Measurements from ENCODE around the gene ITPK1. TPM values are rescaled to one million over a fixed set of nuclear protein-coding genes. Genes with fewer than 3 reads are reported as not detected.
"Not testable (repeated sequence)": the region's sequence is repeated elsewhere in the genome, so short reads cannot be mapped to it uniquely, and the experiment has no call there.

ITPK1 gene
- total RNA-seq, 2 donors from 2014 or later, result 53.4 to 61.8 TPM

DNA sequence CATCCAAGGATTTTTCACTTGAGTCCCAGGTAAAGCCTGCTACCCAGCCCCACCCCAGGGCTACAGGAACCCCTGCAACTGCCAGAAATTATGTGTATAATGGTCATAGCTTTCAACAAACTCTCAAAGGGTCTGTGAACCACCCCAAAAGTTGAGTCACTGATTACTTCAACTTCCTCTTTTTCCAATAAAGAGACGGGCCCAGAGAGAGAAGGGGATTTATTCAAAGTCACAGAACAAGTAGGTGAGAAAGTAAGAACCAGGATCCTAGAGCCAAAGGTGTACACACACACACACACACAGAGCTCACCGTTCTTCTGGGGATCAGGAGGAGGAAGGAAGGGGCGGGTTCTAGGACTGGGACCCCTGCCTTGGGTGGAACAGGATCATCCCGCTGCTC lies 4.8 kb upstream of the ITPK1 start:
- H3K4me1 Mint-ChIP-seq (ENCODE audit: low read depth), result peaks cover 7% of the 10 kb centered on the region
- no peak for ATAC-seq (replicated peaks in 1 of 2)
- no peaks in the 10 kb centered on the region for H3K27me3 Mint-ChIP-seq (ENCODE audit: low read depth)
- no peak for DNase-seq
- H3K27ac Mint-ChIP-seq, result no peak overlapping the region
- H3K9me3 Mint-ChIP-seq, result no peaks in the 10 kb centered on the region
- no peaks in the 10 kb centered on the region for H3K36me3 Mint-ChIP-seq (ENCODE audit: insufficient read depth in 2 of 2)
- H3K4me3 Mint-ChIP-seq, result no peak overlapping the region

DNA sequence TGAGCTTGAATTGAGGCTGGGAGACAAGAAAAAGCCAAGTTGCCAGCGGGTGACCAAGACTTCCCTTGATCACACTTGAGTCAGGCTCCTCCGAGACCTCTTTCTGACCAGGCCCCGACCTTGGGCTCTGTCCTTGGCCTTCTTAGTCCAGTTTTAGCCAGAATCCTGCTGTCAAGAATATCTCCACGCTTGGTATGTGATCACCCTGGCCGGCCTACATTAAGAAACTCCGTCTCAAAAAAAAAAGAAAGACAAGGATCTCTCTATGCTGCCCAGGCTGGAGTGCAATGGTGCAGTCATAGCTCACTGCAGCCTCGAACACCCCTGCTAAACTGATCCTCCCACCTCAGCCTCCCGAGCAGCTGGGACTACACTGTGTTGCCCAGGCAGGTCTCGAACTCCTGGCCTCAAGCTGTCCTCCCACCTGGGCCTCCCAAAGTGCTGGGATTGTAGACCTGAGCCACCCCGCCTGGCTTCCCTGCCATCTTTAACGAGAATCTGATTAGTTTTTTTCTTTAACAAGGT lies 1.0 kb upstream of the ITPK1 start:
- Mint-ChIP-seq H3K36me3 (ENCODE audit: insufficient read depth in 2 of 2) (no peaks in the 10 kb centered on the region), H3K9me3 (no peaks in the 10 kb centered on the region), H3K27ac (peak overlapping the region; percentile 81), H3K27me3 (ENCODE audit: low read depth) (no peaks in the 10 kb centered on the region), H3K4me3 (peak overlapping the region; percentile 83 to 86), H3K4me1 (ENCODE audit: low read depth) (peaks cover 28% of the 10 kb centered on the region)
- DNase-seq (no peak), ATAC-seq (replicated peaks in 1 of 2) (no peak)

DNA sequence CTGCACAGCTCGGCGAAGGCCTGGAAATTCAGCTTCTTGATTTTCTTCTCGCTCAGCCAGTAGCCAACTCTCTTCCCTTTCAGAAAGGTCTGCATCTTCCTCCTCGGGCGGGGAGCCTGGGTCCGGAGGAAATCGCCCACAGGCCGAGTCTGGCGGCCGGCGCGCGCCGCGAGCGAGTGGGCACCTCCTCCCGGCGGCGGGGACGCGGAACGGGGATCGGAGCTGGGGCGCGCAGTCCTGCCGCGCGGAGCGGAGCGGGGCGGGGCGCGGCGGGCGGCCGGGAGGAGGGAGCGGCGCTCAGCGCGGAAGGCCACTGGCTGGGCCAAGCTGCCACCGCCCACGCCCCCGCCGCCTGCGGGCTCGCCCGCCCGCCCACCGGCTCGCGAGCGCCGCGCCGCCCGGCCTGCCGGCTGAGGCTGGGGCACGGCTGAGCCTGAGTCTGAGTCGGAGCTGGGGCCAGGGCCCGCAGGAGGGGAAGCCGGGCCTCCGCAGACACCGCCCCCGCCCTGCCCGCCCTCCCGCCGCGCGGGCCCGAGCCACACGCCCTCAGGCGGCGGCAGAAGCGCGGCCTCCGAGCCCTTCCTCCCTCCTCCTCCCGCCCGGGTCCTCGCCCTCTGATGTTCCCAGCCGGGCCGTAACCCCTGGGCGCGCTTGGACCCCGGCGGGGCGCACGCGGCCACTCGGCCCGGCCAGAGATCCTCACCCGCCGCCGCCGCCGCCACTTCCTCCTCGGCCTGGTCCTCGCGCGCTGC lies 480 bp downstream of the ITPK1 start:
- peak; percentile 82 to 85 for ATAC-seq (replicated peaks in 1 of 2)
- no peaks in the 10 kb centered on the region for H3K9me3 Mint-ChIP-seq
- H3K27me3 Mint-ChIP-seq (ENCODE audit: low read depth), result no peaks in the 10 kb centered on the region
- H3K27ac Mint-ChIP-seq, result no peak overlapping the region
- peaks cover 0 to under 1% of the 10 kb centered on the region in 2 donors for H3K36me3 Mint-ChIP-seq (ENCODE audit: insufficient read depth in 2 of 2)
- H3K4me1 Mint-ChIP-seq (ENCODE audit: low read depth), result peaks cover 28% of the 10 kb centered on the region
- peak overlapping the region; percentile 94 to 95 for H3K4me3 Mint-ChIP-seq
- DNase-seq, result peak; percentile 92 to 93

DNA sequence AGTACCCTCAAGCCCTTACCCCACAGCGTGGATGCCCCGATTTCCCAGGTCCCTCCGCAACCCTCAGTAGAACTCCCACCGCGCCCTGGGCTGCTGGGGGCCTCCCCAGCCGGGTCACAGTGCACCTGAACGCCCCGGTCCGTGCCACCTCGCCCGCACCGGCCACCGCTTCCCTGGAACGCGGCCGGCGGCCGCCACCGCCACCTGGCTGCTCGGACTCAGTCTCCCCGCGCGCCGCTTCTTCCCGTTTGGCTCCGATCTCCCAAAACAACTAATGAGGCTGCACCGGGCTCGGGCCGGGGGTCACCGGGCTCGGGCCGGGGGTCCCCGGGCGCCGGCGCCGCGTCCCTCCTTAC lies 1.0 kb downstream of the ITPK1 start:
- ATAC-seq (replicated peaks in 1 of 2), result no peak
- Mint-ChIP-seq H3K27me3 (ENCODE audit: low read depth) (no peaks in the 10 kb centered on the region), H3K27ac (no peak overlapping the region), H3K4me3 (peak overlapping the region; percentile 94 to 95), H3K9me3 (no peaks in the 10 kb centered on the region), H3K4me1 (ENCODE audit: low read depth) (peaks cover 31% of the 10 kb centered on the region), H3K36me3 (ENCODE audit: insufficient read depth in 2 of 2) (peaks cover 0 to 3% of the 10 kb centered on the region in 2 donors)
- DNase-seq, result peak; percentile 27 to 41

DNA sequence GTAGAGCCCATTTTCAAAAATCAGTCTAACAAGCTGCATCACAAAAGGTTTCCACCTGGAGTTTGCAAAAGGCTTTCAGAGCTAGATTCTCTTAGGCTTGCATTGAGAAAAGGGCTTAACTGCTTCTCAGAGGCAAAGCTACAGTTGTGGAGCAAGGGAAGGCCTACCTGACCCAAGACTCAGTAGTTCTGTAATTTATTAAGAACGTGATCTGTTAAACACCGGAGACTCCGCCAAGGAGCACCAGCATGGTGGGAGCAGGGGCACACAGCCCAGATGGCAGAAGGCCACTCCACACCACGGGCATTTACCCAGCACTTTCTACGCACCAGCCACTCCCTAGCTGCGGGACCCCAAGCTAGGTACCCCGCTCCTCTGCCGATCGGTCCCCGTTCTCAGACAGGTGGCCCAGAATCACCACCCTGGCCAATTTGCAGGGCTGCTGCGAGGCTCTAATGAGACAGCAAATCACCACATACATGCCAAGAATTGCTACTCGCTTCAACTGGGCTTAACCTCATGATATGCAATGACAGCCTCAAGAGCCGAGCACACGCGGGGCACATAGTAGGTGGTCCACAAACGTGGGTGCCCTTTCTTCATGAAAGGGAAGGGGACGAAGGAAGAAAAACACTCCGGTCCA lies 1.5 kb downstream of the ITPK1 start:
- H3K4me1 Mint-ChIP-seq (ENCODE audit: low read depth), result peaks cover 34% of the 10 kb centered on the region
- ATAC-seq (replicated peaks in 1 of 2), result no peak
- no peaks in the 10 kb centered on the region for H3K27me3 Mint-ChIP-seq (ENCODE audit: low read depth)
- DNase-seq, result peak in 1 of 2 donors; percentile 14
- peak overlapping the region; percentile 94 to 95 for H3K4me3 Mint-ChIP-seq
- no peaks in the 10 kb centered on the region for H3K9me3 Mint-ChIP-seq
- peaks cover 0 to 3% of the 10 kb centered on the region in 2 donors for H3K36me3 Mint-ChIP-seq (ENCODE audit: insufficient read depth in 2 of 2)
- H3K27ac Mint-ChIP-seq, result no peak overlapping the region

DNA sequence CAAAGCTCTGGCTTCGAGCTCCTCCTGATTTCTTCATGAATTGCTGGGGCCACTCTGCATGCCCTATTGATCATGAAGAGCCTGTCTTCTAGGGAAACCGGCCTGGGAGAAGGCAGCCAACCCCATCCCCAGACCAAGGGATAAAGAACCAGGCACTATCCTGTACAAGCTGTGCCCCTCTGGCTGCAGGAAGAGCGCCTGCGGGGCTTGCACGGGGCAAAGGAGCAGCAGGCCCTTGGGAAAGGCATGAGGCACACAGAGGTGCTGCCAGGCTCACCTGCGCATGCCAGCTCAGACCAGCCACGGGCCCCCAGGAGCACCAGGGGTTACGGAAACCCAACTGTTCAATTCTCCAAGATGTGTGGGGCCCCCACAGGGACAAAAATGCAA lies 2.1 kb downstream of the ITPK1 start:
- peak overlapping the region; percentile 94 to 95 for H3K4me3 Mint-ChIP-seq
- peaks cover 35% of the 10 kb centered on the region for H3K4me1 Mint-ChIP-seq (ENCODE audit: low read depth)
- no peak for ATAC-seq (replicated peaks in 1 of 2)
- H3K9me3 Mint-ChIP-seq, result no peaks in the 10 kb centered on the region
- DNase-seq, result no peak
- H3K27me3 Mint-ChIP-seq (ENCODE audit: low read depth), result no peaks in the 10 kb centered on the region
- H3K36me3 Mint-ChIP-seq (ENCODE audit: insufficient read depth in 2 of 2), result peaks cover 0 to 3% of the 10 kb centered on the region in 2 donors
- H3K27ac Mint-ChIP-seq, result no peak overlapping the region

DNA sequence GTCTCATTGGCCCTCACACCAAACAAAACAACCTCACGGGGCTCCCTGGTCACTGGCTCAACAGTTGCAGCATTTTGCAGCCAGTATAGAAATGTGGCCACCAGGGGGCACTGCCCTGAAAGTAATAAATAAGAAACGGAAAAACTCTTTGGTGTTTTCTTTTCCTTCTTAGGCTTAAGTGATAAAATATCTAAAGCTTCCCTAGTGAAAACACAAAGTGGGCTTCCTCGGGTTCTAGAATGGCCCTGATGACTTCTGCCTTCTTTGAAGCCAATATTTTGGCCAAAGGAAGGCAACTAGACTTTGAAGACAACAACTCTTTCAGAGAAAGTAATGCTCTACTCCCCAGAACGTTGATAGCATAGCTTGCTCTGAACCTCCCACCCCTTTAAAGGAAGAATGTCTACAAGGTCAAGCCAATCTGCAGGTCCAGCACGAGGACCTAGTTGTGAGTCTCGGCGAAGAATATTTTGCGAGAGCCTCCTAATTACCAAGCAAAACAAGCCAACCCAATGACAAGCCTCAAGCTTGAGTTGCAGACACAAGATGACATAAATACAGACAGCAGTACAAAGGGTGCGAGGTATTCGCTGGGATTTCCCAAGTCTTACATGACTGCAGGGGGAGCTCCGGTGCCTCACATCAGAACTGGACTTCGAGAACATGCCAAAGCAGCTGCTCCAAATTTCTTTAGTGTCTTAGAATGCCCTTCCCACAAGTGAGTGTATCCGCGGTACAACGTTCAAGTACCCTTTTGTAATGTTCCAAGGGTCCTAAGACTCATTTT lies 2.6 kb downstream of the ITPK1 start:
- no peaks in the 10 kb centered on the region for H3K9me3 Mint-ChIP-seq
- DNase-seq (peak; percentile 82), ATAC-seq (replicated peaks in 1 of 2) (peak; percentile 45 to 48)
- peaks cover 41% of the 10 kb centered on the region for H3K4me1 Mint-ChIP-seq (ENCODE audit: low read depth)
- H3K36me3 Mint-ChIP-seq (ENCODE audit: insufficient read depth in 2 of 2), result peaks cover 0 to 3% of the 10 kb centered on the region in 2 donors
- H3K27ac Mint-ChIP-seq, result peak overlapping the region; percentile 81
- no peaks in the 10 kb centered on the region for H3K27me3 Mint-ChIP-seq (ENCODE audit: low read depth)
- peak overlapping the region; percentile 94 to 95 for H3K4me3 Mint-ChIP-seq

DNA sequence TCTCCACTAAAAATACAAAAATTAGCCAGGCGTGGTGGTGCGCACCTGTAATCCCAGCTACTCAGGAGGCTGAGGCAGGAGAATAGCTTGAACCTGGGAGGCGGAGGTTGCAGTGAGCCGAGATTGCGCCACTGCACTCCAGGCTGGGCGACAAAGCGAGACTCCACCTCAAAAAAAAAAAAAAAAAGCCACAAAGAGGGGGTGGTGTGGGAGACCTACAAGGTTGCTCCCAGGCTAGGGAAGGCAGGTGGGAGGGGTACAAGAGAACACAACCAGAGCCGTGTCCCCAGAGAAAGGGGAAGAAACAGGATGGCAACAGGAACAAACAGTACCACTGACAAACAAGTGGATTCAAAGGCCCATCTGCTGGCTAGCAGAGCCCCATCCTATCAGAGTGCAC lies 4.2 kb downstream of the ITPK1 start:
- H3K27me3 Mint-ChIP-seq (ENCODE audit: low read depth); ATAC-seq (replicated peaks in 1 of 2); H3K27ac Mint-ChIP-seq; H3K4me3 Mint-ChIP-seq; DNase-seq; H3K9me3 Mint-ChIP-seq; H3K36me3 Mint-ChIP-seq (ENCODE audit: insufficient read depth in 2 of 2): not testable (repeated sequence)
- H3K4me1 Mint-ChIP-seq (ENCODE audit: low read depth), result peaks cover 38% of the 10 kb centered on the region

DNA sequence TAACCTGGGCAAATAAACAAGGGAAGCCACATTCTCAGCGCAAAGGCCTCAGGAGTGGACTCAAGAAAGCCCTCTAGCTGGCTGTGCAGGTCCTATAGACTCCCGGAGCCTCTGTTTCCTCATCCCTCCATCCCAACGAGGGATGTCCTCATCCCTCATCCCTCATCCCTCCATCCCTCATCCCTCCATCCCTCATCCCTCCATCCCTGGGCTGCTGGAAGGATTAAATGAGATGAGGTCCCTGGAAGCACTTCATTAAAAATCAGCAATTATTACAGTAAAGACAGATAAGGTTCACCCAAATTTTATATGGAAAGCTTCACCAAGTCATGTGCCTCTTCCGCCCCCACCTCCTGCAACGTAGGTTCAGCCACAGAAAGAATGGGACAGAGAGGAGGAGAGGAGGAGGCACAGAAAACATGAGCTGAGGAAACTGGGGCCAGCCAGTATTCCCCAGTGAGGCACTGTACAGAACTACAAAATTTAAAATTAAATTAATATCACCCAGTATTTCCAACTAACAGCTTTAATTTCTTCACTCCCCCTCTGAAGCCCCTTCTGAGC lies 4.8 kb downstream of the ITPK1 start:
- Mint-ChIP-seq H3K9me3 (no peaks in the 10 kb centered on the region), H3K27ac (no peak overlapping the region), H3K4me1 (ENCODE audit: low read depth) (peaks cover 34% of the 10 kb centered on the region), H3K27me3 (ENCODE audit: low read depth) (no peaks in the 10 kb centered on the region), H3K4me3 (no peak overlapping the region), H3K36me3 (ENCODE audit: insufficient read depth in 2 of 2) (peaks cover 0 to 3% of the 10 kb centered on the region in 2 donors)
- DNase-seq (no peak), ATAC-seq (replicated peaks in 1 of 2) (no peak)

DNA sequence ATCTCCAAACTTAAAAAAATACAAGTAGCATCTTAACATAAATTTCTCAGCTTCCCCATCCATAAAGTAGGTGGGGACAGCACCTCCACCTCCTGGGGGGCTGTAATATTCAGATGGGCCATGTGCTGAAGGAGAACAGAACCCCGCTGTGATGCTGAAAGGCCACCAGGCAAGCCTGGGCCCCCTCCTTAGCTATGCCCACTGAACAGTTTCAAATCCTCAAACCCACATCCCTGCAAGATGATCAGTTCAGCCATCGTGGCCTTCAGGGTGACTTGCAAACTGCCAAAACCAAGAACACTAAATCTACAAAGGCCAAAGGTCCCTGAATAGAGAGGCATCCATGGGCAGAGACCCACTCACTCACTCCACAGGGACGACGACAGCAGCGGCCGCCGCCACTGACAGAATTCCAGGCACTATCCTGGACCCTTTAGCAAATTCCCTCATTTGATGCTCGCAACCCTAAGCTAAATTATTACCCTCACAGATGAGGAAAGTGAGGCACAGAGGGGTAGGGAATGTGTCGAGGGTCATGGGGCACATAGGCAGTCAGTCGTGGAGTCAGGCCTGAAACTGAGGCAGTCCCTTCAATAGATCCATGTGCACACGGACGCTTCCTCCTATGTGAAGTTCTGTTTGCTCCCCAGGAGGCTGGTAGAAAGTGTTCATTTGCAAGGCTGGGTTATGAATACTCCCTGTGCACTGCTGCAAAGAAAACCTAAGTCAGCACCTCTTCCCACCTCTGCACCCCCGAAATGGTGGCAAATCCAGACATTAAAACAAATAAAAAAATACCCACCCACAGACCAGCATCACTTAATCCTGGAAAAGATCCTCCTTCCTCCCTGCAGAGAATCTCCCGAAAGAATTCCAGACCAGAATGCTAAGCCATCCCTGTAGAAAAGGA lies 5.9 kb downstream of the ITPK1 start:
- H3K4me1 Mint-ChIP-seq (ENCODE audit: low read depth), result peaks cover 36% of the 10 kb centered on the region
- peaks cover 0 to 3% of the 10 kb centered on the region in 2 donors for H3K36me3 Mint-ChIP-seq (ENCODE audit: insufficient read depth in 2 of 2)
- H3K9me3 Mint-ChIP-seq, result no peaks in the 10 kb centered on the region
- DNase-seq (no peak), ATAC-seq (replicated peaks in 1 of 2) (no peak)
- no peak overlapping the region for H3K4me3 Mint-ChIP-seq
- H3K27ac Mint-ChIP-seq, result no peak overlapping the region
- H3K27me3 Mint-ChIP-seq (ENCODE audit: low read depth), result no peaks in the 10 kb centered on the region

DNA sequence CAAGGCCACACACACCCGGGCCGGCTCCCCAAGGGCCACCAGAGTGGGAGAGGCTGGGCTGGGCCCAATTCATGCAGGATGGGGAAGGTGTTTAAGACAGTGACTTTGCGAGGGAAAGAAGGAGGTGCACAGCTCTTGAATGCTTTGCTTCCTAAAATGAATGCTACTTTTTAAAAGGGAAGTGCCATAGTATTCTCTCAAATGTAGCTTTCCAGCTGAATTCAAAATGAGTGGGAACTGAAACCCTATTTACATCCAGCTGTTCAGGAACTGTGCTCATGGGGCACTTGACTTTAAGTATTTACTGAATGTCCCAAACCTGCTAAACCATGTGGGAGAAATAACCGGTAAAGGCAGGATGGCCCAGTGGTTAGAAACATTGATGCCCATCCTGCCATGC lies 7.6 kb downstream of the ITPK1 start:
- Mint-ChIP-seq H3K4me1 (ENCODE audit: low read depth) (peaks cover 39% of the 10 kb centered on the region), H3K27ac (no peak overlapping the region), H3K27me3 (ENCODE audit: low read depth) (no peaks in the 10 kb centered on the region), H3K4me3 (no peak overlapping the region), H3K36me3 (ENCODE audit: insufficient read depth in 2 of 2) (peaks cover 0 to 3% of the 10 kb centered on the region in 2 donors), H3K9me3 (no peaks in the 10 kb centered on the region)
- DNase-seq, result no peak
- no peak for ATAC-seq (replicated peaks in 1 of 2)

DNA sequence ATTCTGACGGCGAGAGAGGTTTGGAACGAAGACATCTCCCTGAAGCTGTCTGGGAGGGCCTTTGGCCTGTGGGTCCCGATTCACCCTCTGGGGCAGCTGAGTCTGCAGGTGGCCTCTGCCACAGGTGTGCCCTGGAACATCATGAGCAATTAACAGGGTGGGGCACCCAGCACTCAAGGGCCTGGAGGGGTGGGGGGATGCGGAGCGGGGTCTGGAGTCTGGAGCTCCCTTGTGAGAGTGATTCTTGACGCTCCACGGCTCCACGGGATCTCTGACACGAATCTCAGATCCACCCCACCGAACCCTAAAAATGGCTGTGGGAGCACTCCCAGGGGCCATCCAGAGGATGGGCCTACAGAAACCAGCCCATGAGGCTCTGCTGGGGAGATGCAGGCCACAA lies 8.3 kb downstream of the ITPK1 start:
- DNase-seq (no peak), ATAC-seq (replicated peaks in 1 of 2) (no peak)
- Mint-ChIP-seq H3K4me3 (no peak overlapping the region), H3K27me3 (ENCODE audit: low read depth) (no peaks in the 10 kb centered on the region), H3K9me3 (no peaks in the 10 kb centered on the region), H3K4me1 (ENCODE audit: low read depth) (peaks cover 33% of the 10 kb centered on the region), H3K27ac (no peak overlapping the region), H3K36me3 (ENCODE audit: insufficient read depth in 2 of 2) (peaks cover 0 to 3% of the 10 kb centered on the region in 2 donors)

Measured in activated T-cell treated with anti-CD3 and anti-CD28 coated beads, Interleukin-2, amount 50 U/mL, for 72 hours (primary cell).